Measurements from ENCODE around the gene G3BP2.

Gene G3BP2

DNA sequence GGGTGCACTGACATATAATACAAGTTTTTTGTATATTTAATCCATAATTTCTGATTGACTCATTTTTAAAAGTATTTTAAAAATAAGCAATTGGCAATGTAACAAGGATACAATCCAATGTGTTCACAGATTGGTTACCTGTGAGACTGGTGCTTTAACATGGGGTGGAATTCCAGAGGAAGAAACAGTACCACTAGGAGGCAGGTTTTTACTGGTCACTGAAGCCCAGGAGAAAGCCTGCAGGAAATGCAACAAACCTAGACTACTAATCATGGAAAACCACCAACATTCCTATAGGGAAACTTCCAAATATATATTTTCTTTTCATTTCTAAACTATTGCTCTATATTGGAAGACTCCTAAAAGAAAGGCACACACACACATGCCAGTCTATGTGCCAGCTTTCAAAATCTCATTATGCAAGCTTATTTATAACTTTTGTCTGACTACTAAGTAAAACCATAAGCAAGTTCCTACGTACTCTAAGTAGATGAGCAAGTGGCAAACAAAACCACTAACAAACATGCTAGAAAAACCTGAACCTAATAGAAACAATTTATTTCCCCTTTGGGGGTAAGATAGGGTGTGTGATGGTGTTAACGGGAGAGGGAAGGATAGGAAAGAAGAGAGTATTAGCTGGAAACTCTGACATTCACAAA is 19.2 kb downstream of the G3BP2 start:
- no peaks in the 10 kb centered on the region for H3F3A ChIP-seq (ENCODE audit: insufficient read depth)
- no peaks in the 10 kb centered on the region for H3K9me2 ChIP-seq (replicated peaks; ENCODE audit: insufficient read depth, low read length)
- no peaks in the 10 kb centered on the region for H3K27me3 ChIP-seq (ENCODE audit: low read length)
- H3K36me3 ChIP-seq (ENCODE audit: low read length) = peaks cover 13% of the 10 kb centered on the region; the same call in 1 of the 2 replicates
- no peaks in the 10 kb centered on the region for H3K9me3 ChIP-seq (ENCODE audit: insufficient read depth, low read length)
- no peak overlapping the region for H3K4me3 ChIP-seq (ENCODE audit: insufficient read depth, low read length, poor library complexity, severe bottlenecking)
- TF ChIP-seq EZH2phosphoT487 (conservative IDR thresholded peaks at IDR 0.05; ENCODE audit: low read length) = no peak
- TF ChIP-seq, protein P1, sequence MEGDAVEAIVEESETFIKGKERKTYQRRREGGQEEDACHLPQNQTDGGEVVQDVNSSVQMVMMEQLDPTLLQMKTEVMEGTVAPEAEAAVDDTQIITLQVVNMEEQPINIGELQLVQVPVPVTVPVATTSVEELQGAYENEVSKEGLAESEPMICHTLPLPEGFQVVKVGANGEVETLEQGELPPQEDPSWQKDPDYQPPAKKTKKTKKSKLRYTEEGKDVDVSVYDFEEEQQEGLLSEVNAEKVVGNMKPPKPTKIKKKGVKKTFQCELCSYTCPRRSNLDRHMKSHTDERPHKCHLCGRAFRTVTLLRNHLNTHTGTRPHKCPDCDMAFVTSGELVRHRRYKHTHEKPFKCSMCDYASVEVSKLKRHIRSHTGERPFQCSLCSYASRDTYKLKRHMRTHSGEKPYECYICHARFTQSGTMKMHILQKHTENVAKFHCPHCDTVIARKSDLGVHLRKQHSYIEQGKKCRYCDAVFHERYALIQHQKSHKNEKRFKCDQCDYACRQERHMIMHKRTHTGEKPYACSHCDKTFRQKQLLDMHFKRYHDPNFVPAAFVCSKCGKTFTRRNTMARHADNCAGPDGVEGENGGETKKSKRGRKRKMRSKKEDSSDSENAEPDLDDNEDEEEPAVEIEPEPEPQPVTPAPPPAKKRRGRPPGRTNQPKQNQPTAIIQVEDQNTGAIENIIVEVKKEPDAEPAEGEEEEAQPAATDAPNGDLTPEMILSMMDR (IDR thresholded peaks at IDR 0.05; ENCODE audit: insufficient read depth, low read length, poor library complexity, severe bottlenecking) = no peak
- H3K27ac ChIP-seq (ENCODE audit: low read depth, low read length) = no peak overlapping the region
- H3K79me2 ChIP-seq (ENCODE audit: insufficient read depth, low read length) = 0 out of 2 replicates have a peak, but pooled peaks cover 6% of the 10 kb centered on the region
- no peaks in the 10 kb centered on the region for H4K20me1 ChIP-seq (ENCODE audit: low read depth, low read length)
- no peak overlapping the region for H3K9ac ChIP-seq (ENCODE audit: low read length)
- H3K4me2 ChIP-seq (ENCODE audit: low read depth, low read length, poor library complexity, severe bottlenecking) = no peak overlapping the region
- H2AFZ ChIP-seq (ENCODE audit: low read depth, low read length, severe bottlenecking) = no peak overlapping the region

DNA sequence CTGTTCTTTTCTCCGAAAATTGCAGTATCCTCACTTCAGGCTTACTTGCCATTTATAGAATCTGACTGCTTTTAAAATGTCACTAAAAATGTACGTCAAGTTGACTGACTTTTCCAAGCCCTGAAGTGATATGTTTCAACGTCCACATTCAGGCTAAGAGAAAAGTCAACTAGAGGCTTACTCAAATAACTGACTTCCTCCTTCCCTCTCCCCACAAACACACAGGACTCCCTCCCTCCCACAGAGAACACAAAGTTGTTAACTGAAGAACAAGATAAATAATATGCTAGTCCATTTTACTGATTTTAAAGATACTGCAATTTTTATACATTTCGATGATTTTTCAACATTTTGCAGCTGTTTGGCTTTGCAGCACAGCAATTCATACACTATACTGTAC is 29.1 kb downstream of the G3BP2 start:
- Histone ChIP-seq H3K9me3 (ENCODE audit: insufficient read depth, low read length) (no peaks in the 10 kb centered on the region), H2AFZ (ENCODE audit: low read depth, low read length, severe bottlenecking) (no peak overlapping the region), H3K27me3 (ENCODE audit: low read length) (no peaks in the 10 kb centered on the region), H3F3A (ENCODE audit: insufficient read depth) (no peaks in the 10 kb centered on the region), H3K9me2 (replicated peaks; ENCODE audit: insufficient read depth, low read length) (no peaks in the 10 kb centered on the region), H3K79me2 (ENCODE audit: insufficient read depth, low read length) (no peaks in the 10 kb centered on the region), H3K4me3 (ENCODE audit: insufficient read depth, low read length, poor library complexity, severe bottlenecking) (no peak overlapping the region), H4K20me1 (ENCODE audit: low read depth, low read length) (no peaks in the 10 kb centered on the region), H3K9ac (ENCODE audit: low read length) (no peak overlapping the region), H3K27ac (ENCODE audit: low read depth, low read length) (no peak overlapping the region), H3K4me2 (ENCODE audit: low read depth, low read length, poor library complexity, severe bottlenecking) (no peak overlapping the region), H3K36me3 (ENCODE audit: low read length) (peaks cover 22% of the 10 kb centered on the region; the same call in 1 of the 2 replicates)
- TF ChIP-seq EZH2phosphoT487 (conservative IDR thresholded peaks at IDR 0.05; ENCODE audit: low read length) = no peak
- TF ChIP-seq, protein P1 (IDR thresholded peaks at IDR 0.05; ENCODE audit: insufficient read depth, low read length, poor library complexity, severe bottlenecking) = no peak

DNA sequence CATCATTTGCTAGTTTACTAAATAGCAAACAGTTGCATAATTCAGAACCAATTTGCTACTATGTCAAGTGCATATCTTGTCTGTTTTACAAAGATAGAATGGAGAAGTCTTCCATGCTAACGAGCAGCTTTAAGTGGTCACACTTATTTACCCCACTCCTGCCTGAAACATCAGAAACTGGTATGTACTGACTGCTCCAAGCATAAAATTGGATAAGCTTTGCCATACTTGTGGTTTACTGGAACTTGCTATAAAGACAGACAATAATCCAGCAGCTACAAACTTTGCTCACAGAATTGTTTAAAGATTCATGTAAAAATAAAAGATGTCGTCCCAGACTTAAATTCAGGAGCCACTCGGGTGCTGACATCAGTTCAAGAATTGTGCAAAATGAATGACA is 29.6 kb downstream of the G3BP2 start:
- H3K27me3 ChIP-seq (ENCODE audit: low read length) = no peaks in the 10 kb centered on the region
- H3K9ac ChIP-seq (ENCODE audit: low read length) = no peak overlapping the region
- no peak overlapping the region for H3K4me3 ChIP-seq (ENCODE audit: insufficient read depth, low read length, poor library complexity, severe bottlenecking)
- H3K9me3 ChIP-seq (ENCODE audit: insufficient read depth, low read length) = no peaks in the 10 kb centered on the region
- H3K36me3 ChIP-seq (ENCODE audit: low read length) = peaks cover 20% of the 10 kb centered on the region; the same call in 1 of the 2 replicates
- no peak for TF ChIP-seq EZH2phosphoT487 (conservative IDR thresholded peaks at IDR 0.05; ENCODE audit: low read length)
- TF ChIP-seq, protein P1 (IDR thresholded peaks at IDR 0.05; ENCODE audit: insufficient read depth, low read length, poor library complexity, severe bottlenecking) = no peak
- no peak overlapping the region for H2AFZ ChIP-seq (ENCODE audit: low read depth, low read length, severe bottlenecking)
- no peaks in the 10 kb centered on the region for H3K9me2 ChIP-seq (replicated peaks; ENCODE audit: insufficient read depth, low read length)
- H4K20me1 ChIP-seq (ENCODE audit: low read depth, low read length) = no peaks in the 10 kb centered on the region
- H3K79me2 ChIP-seq (ENCODE audit: insufficient read depth, low read length) = no peaks in the 10 kb centered on the region
- no peak overlapping the region for H3K4me2 ChIP-seq (ENCODE audit: low read depth, low read length, poor library complexity, severe bottlenecking)
- H3F3A ChIP-seq (ENCODE audit: insufficient read depth) = no peaks in the 10 kb centered on the region
- no peak overlapping the region for H3K27ac ChIP-seq (ENCODE audit: low read depth, low read length)

All from SU-DHL-6 (cell line).